ENCODE results near the gene DCST2.
"Not testable (repeated sequence)": the region's sequence is repeated elsewhere in the genome, so short reads cannot be mapped to it uniquely, and the experiment has no call there.

The DCST2 gene

DNA sequence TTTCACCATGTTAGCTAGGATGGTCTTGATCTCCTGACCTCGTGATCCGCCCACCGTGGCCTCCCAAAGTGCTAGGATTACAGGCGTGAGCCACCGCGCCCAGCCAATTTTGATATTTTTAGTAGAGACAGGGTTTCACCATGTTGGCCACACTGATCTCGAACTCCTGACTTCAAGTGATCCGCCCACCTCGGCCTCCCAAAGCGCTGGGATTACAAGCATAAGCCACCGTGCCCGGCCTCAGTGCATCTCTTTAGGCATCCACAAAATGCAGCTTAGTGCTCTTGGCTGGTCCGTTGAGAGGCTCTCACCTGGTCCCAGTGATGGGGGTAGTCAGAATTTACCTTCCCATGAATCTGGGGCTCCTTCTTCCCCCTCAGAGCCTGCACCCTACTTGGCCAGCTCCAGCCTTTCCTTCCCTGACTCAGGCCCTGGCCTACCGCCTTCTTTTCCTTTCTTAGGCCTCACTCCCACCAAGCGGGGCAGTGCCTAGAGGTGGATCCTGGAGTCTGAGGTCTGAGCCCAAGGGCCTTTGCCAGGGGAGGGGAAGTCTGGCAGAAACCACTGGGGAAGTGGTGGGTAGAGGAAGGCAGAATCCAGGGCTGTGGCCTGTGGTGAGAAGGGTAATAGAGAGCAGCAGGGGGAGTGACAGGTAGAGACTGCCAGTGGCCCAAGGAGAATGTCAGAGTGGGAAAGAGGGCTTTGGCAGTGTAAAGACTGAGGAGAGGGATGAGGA is 36.4 kb downstream of the DCST2 start:
- DNase-seq, result no peak

DNA sequence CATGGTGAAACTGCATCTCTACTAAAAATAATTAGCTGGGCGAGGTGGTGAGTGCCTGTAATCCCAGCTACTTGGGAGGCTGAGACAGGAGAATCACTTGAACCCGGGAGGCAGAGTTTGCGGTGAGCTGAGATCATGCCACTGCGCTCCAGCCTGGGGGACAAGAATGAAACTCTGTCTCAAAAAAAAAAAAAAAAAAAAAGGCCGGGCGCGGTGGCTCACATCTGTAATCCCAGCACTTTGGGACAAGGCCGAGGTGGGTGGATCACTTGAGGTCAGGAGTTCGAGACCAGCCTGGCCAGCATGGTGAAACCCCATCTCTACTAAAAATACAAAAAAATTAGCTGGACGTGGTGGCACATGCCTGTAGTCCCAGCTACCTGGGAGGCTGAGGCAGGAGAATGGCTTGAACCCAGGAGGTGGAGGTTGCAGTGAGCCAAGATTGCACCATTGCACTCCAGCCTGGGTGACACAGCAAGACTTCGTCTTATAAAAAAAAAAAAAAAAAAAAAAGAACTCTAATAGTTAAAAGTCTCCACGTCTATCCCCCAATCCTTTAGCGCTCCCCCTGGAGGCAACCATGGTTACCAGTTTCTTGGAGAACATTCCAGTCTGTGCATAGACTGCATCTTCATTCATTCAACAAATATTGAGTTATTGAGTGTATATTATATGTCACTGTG is 38.1 kb downstream of the DCST2 start:
- not testable (repeated sequence) for DNase-seq

DNA sequence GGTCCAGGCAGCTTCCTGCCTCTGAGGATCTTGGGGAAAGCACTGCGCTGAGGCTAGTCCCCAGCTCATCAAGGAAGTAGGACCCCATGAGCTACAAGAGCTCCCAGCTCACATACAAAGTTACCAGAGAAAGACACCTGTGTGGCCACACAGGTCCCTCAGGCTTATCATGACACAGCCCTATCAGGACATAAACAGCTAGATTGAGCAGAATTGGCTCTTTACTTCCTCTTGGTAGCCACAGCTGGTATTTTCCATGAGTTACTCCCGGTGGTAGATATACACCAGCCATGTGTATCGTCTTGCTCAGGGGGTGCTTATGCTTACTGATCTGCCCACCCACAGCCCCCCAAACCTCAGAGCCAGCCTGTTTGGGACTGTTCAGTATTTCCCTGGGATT is 39.0 kb downstream of the DCST2 start:
- no peak for DNase-seq

DNA sequence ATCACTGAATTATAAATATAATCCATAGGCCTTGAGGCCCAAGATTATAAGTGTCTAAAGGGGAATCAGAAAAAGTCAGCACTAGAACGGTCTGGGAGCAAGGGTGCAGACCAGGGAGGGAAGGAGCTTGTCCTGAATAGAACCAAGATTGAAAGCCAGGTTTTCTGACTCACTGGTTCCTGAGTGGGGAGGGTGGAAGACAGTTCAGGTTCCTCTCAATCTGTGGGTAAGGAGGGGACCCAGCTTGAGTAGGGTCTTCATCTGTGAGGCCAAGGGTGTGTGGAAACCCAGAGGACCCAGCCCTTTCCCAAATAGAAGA is 39.4 kb downstream of the DCST2 start:
- no peak for DNase-seq

DNA sequence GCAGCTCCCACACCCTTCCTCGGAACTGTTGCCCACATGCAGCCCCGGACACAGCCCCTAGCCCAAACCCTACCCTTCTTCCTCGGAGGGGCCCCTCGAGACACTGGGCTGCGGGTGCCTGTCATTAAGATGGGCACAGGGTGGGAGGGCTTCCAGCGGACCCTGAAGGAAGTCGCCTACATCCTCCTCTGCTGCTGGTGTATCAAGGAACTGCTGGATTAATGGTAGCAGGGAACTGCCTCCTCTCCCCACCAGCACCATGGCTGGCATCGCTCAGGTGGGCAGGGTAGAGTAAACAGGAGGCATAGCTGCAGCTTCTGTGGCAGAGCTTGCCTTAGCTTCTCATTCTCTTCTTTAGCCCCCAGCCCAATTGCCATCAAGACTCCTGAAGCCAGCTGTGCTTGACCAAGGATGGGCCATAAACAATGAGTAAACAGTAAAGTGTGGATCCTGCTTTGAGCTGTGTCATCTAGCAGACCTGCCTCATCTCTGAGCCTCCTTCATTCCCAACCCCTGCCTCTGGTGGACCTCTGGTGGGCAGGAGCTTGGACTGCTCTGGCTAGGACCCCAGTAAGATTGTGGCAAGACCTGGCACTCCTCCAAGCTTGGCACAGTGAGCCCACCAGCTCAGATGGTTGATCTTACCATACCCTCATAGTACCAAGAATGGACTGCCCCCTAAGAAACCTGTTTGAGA is 39.9 kb downstream of the DCST2 start, which contains the start of gene LENEP:
TSS of gene LENEP (plus strand) at position 15 of the 697 bp plus-strand sequence. CDS start at position 37, 22 bp downstream.
- no peak for DNase-seq

DNA sequence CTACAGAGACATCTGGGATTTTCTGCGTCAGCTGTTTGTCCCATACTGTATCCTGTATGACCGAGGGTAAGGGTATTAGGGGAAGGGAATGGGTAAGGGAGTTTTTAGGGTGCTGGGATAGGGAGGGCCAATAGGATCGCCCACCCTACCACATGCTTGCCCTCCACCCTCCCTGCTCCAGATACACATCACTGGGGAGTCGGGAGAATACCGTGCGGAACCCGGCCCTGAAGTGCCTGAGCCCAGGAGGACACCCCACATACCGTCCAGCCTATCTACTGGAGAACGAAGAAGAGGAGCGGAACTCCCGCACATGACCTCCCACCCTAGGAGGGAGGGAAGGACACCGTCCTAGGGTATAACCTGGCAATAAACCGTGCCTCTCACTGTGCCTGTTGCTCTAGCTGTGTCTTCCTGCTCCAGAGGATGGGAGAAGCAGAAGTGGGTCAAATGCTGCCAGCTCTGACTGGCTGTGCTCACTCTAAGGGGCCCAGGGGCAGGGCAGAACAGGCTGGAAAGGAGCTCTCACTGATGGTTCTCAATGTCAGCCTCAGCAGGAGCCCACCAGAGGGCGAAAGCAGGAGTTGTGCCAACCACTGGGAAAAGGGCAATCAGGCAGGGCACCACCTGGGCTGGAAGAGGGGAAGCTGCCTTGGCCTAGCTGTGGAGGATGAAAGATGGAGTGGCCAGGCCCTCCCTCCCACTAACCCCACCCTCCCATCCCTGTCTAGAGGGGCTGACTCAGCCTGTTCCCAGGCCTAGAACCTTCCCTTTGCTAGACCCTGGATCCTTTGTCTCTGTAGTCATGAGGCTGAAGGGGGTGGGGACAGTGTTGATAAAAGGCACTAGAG is 40.6 kb downstream of the DCST2 start:
- DNase-seq, result no peak

DNA sequence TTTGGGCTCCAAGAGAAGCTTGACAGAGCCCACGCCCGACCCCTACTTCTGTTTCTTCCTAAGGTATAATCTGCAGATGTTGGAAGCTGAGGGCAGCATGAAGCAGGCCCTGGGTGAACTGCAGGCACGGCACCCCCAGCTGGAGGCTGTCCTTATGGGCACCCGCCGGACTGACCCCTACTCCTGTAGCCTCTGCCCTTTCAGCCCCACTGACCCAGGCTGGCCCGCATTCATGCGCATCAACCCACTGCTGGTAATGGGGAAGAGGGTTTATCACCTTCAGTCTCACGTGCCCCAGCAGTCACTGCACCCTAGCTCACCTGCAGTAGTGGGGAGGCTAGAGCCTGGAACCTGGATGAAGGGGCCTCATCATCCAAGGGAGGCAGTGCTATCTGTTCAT is 43.3 kb downstream of the DCST2 start:
- DNase-seq, result no peak

DNA sequence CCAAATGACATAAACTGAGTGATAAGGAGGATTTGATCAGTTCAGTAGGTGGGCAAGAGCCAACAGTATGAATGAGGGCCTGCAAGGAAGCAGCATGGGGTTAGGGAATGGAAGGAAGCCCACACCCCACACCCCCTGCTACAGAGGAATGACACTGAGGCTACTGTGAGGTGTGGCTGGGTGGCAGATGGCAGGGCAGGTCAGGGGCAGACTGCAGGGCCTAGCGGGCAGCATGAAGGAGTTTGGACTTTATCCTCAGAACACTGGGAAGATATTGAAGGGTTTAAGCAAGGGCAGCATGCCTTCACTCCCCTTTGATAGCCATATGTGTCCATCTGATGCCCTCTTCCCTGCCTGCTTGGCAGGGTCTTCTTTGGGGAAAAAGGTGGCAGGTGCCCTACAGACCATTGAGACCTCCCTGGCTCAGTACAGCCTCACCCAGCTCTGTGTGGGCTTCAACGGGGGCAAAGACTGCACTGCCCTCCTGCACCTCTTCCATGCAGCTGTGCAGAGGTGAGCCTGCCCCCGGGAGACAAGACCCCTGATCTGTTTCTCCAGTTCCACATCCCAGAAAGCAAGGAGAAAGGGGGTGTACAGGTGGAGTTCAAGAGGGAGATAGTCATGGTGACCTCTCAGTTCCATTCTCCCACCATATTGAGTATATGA is 44.3 kb downstream of the DCST2 start:
- DNase-seq, result no peak

DNA sequence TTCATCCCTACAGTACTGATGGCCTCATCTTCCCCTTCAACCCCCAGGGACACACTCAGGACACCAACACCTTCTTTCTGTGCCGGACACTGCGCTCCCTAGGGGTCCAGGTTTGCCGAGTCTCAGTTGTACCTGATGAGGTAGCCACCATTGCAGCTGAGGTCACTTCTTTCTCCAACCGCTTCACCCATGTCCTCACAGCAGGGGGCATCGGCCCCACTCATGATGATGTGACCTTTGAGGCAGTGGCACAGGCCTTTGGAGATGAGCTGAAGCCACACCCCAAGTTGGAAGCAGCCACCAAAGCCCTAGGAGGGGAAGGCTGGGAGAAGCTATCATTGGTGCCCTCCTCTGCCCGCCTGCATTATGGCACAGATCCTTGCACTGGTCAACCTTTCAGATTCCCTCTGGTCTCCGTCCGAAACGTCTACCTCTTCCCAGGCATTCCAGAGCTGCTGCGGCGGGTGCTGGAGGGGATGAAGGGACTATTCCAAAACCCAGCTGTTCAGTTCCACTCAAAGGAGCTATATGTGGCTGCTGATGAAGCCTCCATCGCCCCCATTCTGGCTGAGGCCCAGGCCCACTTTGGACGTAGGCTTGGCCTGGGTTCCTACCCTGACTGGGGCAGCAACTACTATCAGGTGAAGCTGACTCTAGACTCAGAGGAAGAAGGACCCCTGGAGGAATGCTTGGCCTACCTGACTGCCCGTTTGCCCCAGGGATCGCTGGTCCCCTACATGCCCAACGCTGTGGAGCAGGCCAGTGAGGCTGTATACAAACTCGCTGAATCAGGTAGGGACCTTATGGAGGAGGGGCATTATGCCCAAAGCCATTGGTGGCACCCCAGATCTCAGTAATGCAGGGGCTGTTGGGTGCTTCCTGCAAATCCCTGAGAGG is 45.3 kb downstream of the DCST2 start:
- peak in 1 of 6 experiments; percentile 3 for DNase-seq

DNA sequence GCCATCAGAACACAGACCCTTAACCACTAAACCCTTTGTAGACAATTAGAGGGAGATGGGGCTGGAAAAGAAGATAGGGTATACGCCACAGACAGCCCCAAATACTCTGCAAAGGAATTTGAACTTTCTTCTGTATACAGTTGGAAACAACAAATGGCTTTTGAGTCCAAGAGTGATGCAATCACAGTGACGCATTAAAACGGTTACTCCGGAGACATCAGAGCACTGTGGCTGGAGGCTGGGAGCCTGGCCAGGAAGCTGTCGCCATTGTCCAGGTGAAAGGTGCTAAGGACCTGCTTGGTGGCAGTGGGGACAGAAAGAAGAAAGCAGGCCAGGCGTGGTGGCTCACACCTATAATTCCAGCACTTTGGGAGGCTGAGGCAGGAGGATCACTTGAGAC is 46.3 kb downstream of the DCST2 start:
- no peak for DNase-seq

DNA sequence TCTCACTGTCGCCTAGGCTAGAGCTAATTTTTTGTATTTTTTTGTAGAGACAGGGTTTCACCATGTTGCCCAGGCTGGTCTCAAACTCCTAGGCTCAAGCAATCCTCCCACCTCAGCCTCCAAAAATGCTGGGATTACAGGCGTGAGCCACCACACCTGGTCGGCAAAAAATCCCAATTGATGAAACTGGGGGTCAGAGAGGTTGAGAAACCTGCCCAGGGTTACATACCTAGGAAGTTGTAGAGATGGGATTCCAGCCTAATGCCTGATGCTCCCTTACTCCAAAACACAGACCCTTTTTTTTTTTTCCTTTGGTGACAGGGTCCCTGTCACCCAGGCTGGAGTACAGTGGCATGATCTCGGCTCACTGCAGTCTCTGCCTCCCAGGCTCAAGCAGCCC is 46.8 kb downstream of the DCST2 start:
- DNase-seq, result not testable (repeated sequence)

DNA sequence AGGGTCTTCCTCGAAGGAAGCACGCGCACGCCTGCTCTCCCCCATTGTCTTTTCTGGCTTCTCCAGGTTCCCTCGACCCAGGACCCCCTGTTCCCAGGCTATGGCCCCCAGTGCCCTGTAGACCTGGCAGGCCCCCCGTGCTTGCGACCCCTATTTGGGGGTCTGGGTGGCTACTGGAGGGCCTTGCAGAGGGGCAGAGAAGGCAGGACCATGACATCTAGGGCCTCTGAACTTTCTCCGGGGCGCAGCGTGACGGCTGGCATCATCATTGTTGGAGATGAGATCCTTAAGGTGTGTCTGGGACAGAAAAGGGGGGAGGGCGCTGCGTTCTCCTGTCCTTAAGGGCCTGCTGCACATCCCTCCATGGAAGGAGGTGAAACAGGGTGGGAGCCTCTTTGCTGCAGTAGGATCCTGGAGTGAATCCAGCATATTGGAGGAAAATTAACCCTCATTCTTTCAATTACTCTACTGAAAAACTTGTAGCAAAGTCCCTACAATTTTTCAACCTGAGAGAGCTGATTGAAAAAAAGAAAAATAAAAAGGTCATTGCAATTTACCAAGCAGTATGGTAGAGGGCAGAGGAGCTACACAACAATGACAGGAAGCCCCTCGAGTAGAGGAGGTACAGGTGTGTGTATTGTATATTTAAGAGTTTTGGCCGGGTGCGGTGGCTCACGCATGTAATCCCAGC is 49.7 kb downstream of the DCST2 start:
- no peak for DNase-seq

DNA sequence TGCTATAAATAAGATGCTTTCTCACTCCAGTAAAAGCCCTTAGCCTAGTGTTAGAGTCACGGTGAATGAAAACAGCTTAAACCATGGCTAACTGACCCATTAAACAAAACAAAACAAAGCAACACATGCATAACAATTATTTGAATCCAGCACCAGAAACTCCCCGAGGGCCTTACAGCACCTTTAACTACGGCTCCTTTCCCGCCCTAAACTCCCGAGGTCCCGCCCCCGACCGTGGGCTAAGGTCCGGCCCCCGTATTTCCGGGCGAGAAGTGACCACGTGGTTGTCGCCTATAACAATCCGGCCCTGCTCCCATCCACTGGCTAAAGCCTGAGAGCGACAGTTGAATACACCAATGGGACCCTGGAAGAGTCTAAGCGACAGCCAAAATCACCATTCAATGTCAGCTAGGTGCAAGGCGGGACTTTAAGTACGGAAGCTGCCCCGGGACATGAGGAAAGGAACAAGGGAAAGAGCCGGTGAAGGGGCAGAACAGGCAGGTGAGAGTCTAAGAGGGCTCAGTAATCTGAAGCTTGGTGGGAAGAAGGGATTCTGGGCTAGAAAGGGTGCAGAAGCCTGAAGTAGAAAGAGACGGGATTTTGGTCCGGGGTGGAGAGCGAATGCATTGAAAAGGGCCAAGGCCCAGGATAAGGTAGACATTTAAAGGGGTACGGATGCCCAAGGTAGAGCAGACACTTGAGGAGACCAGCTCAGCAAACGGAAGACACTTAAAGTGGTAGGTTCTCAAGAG is 50.5 kb downstream of the DCST2 start, which contains the start of gene FLAD1:
TSS of gene FLAD1 (plus strand) at position 448 of the 752 bp plus-strand sequence. CDS start 351 bp downstream, outside the sequence.
- DNase-seq, result peak; percentile 84 to 96 (median 94)

DNA sequence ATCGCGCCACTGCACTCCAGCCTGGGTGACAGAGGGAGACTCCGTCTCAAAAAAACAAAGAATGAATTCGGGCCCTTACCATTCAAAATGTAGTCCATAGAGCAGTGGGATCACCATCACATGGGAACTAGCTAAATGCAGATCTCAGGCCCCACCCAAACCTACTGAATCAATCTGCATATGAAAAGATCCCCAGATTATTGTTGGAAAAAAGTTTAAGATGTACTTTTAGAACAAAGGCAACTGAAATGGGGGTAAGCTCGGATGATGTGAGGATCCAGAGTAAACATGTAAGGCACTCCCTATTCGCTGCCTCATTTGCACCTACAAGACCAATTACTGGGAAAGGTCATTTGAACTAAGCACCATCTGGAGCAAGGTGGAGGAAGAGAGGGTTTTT is 51.2 kb downstream of the DCST2 start:
- DNase-seq, result no peak

DNA sequence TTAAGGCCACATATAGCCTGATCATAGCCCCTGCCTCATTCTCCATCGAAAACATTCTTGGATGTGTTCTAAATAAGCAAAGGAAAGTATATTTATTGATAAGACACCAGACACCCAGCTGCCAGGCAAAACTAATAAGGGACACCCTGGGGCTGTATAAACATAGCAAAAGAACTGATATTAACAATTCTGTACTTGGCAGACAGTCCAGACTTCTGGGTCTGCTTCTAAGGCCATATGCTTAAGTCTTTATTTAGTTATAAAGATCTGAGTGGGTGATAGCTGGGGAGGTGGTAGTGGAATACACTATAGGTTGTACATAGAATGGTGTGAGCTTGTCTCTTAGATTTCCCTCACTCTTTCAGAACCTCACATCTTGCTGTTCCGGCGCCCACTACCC is 55.2 kb downstream of the DCST2 start:
- DNase-seq, result no peak

DNA sequence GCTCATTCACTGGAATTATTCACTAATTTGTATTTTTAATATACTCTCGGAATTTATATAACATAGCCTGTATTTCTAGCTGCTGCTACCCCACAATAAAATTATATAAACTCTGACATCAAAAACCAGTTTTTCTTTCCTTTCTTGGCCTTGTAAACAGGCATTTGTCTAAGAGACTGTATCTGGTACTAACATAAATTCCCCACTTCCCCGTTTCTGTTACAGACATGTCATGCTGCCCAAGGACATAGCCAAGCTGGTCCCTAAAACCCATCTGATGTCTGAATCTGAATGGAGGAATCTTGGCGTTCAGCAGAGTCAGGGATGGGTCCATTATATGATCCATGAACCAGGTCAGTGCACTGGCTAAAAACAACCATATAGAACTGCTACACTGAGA is 55.8 kb downstream of the DCST2 start:
- DNase-seq, result not testable (repeated sequence)

DNA sequence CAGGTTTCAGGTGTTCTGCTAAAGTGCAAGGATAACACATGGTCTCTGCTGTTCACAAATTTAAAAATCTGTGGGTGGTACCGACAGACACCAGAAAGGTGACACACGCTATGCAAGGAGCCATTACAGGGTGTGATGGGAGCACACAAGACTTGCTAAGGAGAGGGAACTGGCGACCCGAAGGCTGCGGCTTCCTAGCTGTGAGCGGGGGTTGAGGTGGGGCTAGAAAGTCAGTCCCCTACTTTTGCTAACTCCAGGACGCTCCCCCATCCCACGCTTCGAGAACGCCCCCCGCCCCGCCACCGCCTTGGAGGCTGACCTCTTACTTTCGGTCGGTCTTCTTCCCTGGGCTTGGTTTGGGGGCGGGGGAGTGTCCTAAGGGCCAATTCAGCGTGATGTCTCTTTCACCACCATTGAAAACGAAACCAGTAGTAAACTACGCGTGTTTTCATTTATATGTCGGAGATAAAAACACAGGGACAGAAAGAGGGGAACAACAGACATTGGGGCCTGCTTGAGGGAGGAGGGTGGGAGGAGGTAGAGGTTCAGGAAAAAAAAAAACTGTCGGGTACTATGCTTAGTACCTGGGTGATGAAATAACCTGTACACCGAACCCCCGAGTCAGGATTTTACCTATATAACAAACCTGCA is 58.0 kb downstream of the DCST2 start:
- DNase-seq, result peak in 4 of 6 experiments; percentile 40 to 54 (median 41)

DNA sequence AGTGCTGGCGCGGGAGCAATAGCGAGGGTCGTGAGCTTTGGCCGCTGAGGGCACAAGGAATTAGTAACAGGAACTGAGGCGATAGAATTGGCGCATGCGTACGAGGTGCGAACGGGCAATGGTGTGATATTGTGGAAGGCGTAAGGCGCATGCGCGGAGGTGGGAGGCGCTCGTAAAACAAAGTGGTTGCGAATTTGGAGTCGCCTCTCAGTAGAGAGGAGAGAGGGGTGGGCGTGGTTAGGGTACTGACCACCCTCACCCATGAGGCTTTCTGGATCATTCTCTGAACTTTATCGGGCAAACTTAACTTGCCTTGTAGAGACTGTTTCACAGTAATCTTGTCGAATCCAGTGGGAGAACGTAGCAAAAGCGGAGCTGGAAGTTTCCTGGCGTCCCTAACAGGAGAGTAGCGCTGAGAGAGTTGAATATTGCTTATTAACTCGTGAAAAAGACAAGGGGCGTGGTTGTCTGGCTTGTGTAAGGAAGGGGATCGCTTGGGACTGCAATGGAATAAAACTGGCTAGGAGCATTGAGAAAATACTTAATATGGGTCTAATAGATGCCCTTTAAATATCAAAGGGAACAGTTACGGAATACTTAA is 58.7 kb downstream of the DCST2 start:
- DNase-seq, result peak; percentile 92 to 100 (median 98)
